AG09309 (cell line): ENCODE results near the gene ATP1A2.

Experiments
- DNase-seq: peaks from one replicate; pipeline ENCODE4 v3.0.0-alpha.2; 2010; ENCODE audit warnings: low read depth
- H3K4me3 ChIP-seq: 2 replicates; pipeline ENCODE4 v1.5.1; 2011; ENCODE audit warnings: mild to moderate bottlenecking, low read depth, low read length, moderate library complexity; ENCODE audit not compliant: control insufficient read depth
- CTCF ChIP-seq: IDR thresholded peaks from 2 replicates; pipeline ENCODE4 v1.5.1; 2011; ENCODE audit warnings: mild to moderate bottlenecking, low read depth, low read length, inconsistent platforms; ENCODE audit not compliant: insufficient read depth, control insufficient read depth; ENCODE audit errors: missing control alignments

ATP1A2 gene

GRCh38 chr1:160131803-160132565 is 16.4 kb downstream of the ATP1A2 start:
- no peak overlapping the region for H3K4me3 ChIP-seq
- TF ChIP-seq CTCF = no peak
- DNase-seq = no peak

GRCh38 chr1:160133990-160134770 is 18.6 kb downstream of the ATP1A2 start:
- no peak overlapping the region for H3K4me3 ChIP-seq
- DNase-seq = no peak
- no peak for TF ChIP-seq CTCF

- DNase-seq = no peak
- no peak overlapping the region for H3K4me3 ChIP-seq
Observed at GRCh38 chr1:160134791-160135572, 19.4 kb downstream of the ATP1A2 start.

GRCh38 chr1:160136121-160136925 is 20.8 kb downstream of the ATP1A2 start:
- no peak for DNase-seq
- TF ChIP-seq CTCF = no peak
- H3K4me3 ChIP-seq = no peak overlapping the region

More at GRCh38 chr1:160134791-160135572, 19.4 kb downstream of the ATP1A2 start:
- no peak for TF ChIP-seq CTCF

- DNase-seq = no peak
- no peak for TF ChIP-seq CTCF
- H3K4me3 ChIP-seq = no peak overlapping the region
Observed at GRCh38 chr1:160136926-160137200, 21.3 kb downstream of the ATP1A2 start.

GRCh38 chr1:160137216-160137862 is 21.8 kb downstream of the ATP1A2 start:
- DNase-seq = no peak
- TF ChIP-seq CTCF = no peak

More at GRCh38 chr1:160137216-160137862, 21.8 kb downstream of the ATP1A2 start:
- H3K4me3 ChIP-seq = no peak overlapping the region
